ENCODE results near the gene CCDC138. TPM values are rescaled to one million over a fixed set of nuclear protein-coding genes. Genes with fewer than 3 reads are reported as not detected.

Gene CCDC138
- total RNA-seq, 2 donors from 2014 or later = 1.1 to 4.5 TPM

- Histone ChIP-seq H3K27ac (no peak overlapping the region), H3K36me3 (no peaks in the 10 kb centered on the region), H3K27me3 (replicated peaks; ENCODE audit: insufficient read depth) (no peaks in the 10 kb centered on the region), H3K4me3 (no peak overlapping the region), H3K4me1 (ENCODE audit: control insufficient read depth in 1 of 2, low read depth in 2 of 2) (no peaks in the 10 kb centered on the region), H3K9me3 (no peaks in the 10 kb centered on the region)
- ATAC-seq (ENCODE audit: insufficient number of reproducible peaks, low FRiP score, low read depth) (no peak), DNase-seq (ENCODE audit: low spot score) (no peak)
- no peak for TF ChIP-seq CTCF (IDR thresholded peaks at IDR 0.05)
Observed at GRCh38 chr2:108854484-108854883, 67.9 kb downstream of the CCDC138 start.

DNA sequence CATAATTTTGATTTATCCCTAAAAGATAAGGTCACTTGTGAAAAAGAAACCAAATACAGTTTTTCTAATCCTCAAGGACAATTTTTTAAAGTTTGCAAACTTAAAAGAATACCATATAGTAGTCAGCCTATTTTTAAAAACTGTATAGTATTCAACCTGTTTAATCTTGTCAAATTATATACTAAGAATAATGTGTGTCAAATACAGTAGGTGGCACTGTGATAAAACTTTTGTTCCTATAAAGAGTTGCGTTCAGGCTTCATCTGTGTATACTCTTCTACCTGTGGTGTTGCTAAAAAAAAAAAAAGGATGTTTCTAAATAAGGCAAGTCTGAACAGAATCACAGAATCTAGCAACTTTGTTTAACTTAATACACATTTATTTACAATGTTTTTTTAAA, 68.6 kb downstream of the CCDC138 start:
- DNase-seq (ENCODE audit: low spot score) (no peak), ATAC-seq (ENCODE audit: insufficient number of reproducible peaks, low FRiP score, low read depth) (no peak)
- Histone ChIP-seq H3K4me3 (no peak overlapping the region), H3K9me3 (no peaks in the 10 kb centered on the region), H3K27me3 (replicated peaks; ENCODE audit: insufficient read depth) (no peaks in the 10 kb centered on the region), H3K27ac (no peak overlapping the region), H3K36me3 (no peaks in the 10 kb centered on the region), H3K4me1 (ENCODE audit: control insufficient read depth in 1 of 2, low read depth in 2 of 2) (no peaks in the 10 kb centered on the region)
- TF ChIP-seq CTCF (IDR thresholded peaks at IDR 0.05) = no peak

DNA sequence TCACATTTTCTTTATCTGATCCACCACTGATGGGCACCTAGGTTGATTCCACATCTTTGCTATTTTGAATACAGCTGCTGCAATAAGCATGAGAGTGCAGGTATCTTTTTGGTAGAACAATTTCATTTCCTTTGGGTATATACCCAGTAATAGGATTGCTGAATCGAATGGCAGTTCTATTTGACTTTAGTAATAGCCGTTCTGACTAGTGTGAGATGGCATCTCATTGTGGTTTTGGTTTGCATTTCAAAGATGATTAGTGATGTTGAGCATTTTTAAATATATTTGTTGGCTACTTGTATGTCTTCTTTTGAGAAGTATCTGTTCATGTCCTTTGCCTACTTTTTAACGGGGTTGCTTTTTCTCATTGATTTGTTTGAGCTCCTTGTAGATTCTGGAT, 72.3 kb downstream of the CCDC138 start:
- ATAC-seq (ENCODE audit: insufficient number of reproducible peaks, low FRiP score, low read depth) (no peak), DNase-seq (ENCODE audit: low spot score) (no peak)
- H3K36me3 ChIP-seq = no peaks in the 10 kb centered on the region
- no peaks in the 10 kb centered on the region for H3K27me3 ChIP-seq (replicated peaks; ENCODE audit: insufficient read depth)
- no peak for TF ChIP-seq CTCF (IDR thresholded peaks at IDR 0.05)
- H3K4me3 ChIP-seq = no peak overlapping the region
- no peak overlapping the region for H3K27ac ChIP-seq
- H3K9me3 ChIP-seq = no peaks in the 10 kb centered on the region
- H3K4me1 ChIP-seq (ENCODE audit: control insufficient read depth in 1 of 2, low read depth in 2 of 2) = no peaks in the 10 kb centered on the region

DNA sequence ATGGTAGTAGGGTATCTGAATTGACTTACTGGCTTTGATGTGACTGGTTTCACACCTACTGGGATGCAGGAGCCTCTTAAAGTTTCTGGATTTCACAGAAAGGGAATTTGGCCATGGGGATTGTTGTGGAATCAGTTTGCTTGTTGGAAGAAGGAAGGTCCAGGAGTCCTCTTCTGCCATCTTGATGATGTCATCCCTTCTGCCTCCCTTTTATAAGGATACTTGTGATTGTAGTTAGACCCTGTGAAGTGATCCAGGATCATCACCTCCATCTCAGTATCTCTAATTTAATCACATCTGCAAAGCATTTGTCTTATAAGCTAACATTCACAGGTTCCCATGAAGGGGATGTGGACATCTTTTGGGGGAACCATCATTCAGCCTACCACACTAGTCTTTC, 79.5 kb downstream of the CCDC138 start:
- DNase-seq (ENCODE audit: low spot score) (no peak), ATAC-seq (ENCODE audit: insufficient number of reproducible peaks, low FRiP score, low read depth) (no peak)
- TF ChIP-seq CTCF (IDR thresholded peaks at IDR 0.05) = no peak
- H3K4me3 ChIP-seq = no peak overlapping the region
- H3K9me3 ChIP-seq = peaks cover 10% of the 10 kb centered on the region
- no peaks in the 10 kb centered on the region for H3K4me1 ChIP-seq (ENCODE audit: control insufficient read depth in 1 of 2, low read depth in 2 of 2)
- no peak overlapping the region for H3K27ac ChIP-seq
- H3K36me3 ChIP-seq = no peaks in the 10 kb centered on the region
- H3K27me3 ChIP-seq (replicated peaks; ENCODE audit: insufficient read depth) = no peaks in the 10 kb centered on the region

DNA sequence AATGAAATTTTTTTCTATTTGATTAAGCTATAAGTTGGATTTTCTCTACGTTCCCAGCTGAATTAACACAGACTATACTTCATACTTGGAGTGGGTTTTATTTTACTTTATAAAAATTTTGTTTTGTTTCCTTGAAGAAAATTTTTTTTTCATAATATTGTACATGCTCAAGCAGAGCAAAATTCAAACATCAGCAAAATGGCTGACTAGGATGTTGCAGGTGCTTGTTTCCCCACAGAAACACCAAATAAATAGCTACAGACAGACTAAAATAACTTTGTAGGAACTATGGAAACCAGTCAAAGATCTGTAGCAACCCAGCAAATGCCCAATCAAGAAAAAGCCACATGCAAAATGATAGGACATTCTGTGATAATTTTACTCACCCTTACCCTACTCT, 82.3 kb downstream of the CCDC138 start:
- Histone ChIP-seq H3K36me3 (no peaks in the 10 kb centered on the region), H3K4me1 (ENCODE audit: control insufficient read depth in 1 of 2, low read depth in 2 of 2) (no peaks in the 10 kb centered on the region), H3K27me3 (replicated peaks; ENCODE audit: insufficient read depth) (no peaks in the 10 kb centered on the region), H3K4me3 (no peak overlapping the region), H3K9me3 (peaks cover 10% of the 10 kb centered on the region), H3K27ac (no peak overlapping the region)
- DNase-seq (ENCODE audit: low spot score) = no peak
- no peak for ATAC-seq (ENCODE audit: insufficient number of reproducible peaks, low FRiP score, low read depth)
- TF ChIP-seq CTCF (IDR thresholded peaks at IDR 0.05) = no peak

All from thoracic aorta (tissue), 2 donors.